WTC11 (cell line): ENCODE measurements around the gene DNM3.

Experiments
- JUN ChIP-seq: sonication (generic); formaldehyde crosslinking; IDR thresholded peaks from 2 replicates; pipeline ENCODE4 v1.8.0; 2023; ENCODE audit warnings: mild to moderate bottlenecking, missing genetic modification reagents
- MYBL2 ChIP-seq: sonication (generic); formaldehyde crosslinking; IDR thresholded peaks from 2 replicates; pipeline ENCODE4 v1.8.1; 2023; ENCODE audit warnings: mild to moderate bottlenecking, moderate library complexity, missing genetic modification reagents
- TEAD1 ChIP-seq: sonication (generic); formaldehyde crosslinking; IDR thresholded peaks from 2 replicates; pipeline ENCODE4 v1.8.0; 2022; ENCODE audit warnings: mild to moderate bottlenecking, missing genetic modification reagents
- TF ChIP-seq, protein P1 (sequence below): fragments of 200-600 bp; IDR thresholded peaks from 2 replicates; pipeline ENCODE4 v1.8.0; 2022; ENCODE audit warnings: antibody characterized with exemption
- TF ChIP-seq, protein P2 (sequence below): sonication (generic); formaldehyde crosslinking; IDR thresholded peaks from 2 replicates; pipeline ENCODE4 v1.8.1; 2023; ENCODE audit warnings: mild to moderate bottlenecking, missing genetic modification reagents, moderate library complexity
- TF ChIP-seq, protein P3 (sequence below): fragments of 250-450 bp; sonication (Bioruptor Pico); IDR thresholded peaks from 2 replicates; pipeline ENCODE4 v1.9.0; 2021; ENCODE audit warnings: mild to moderate bottlenecking

DNA sequence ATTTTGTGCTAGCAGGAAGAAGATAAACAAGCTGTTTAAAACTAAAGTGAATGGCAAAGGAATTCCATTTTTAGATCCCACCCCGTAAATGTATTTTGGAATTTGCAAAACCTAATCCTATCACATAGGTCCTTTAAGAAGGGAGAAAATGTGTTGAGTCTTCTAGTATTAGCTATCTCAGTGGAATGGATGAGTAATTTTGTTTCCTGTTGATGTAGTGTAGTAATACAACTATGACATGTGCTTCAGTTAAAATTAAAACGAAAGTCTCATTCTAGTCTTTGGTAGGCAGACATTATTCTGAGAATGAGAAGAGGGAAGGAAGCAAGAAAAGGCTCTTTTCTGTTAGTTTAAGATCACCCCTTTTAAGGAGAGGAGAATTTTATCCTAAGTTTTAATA lies 313.3 kb downstream of the DNM3 start:
- TF ChIP-seq, protein P1, sequence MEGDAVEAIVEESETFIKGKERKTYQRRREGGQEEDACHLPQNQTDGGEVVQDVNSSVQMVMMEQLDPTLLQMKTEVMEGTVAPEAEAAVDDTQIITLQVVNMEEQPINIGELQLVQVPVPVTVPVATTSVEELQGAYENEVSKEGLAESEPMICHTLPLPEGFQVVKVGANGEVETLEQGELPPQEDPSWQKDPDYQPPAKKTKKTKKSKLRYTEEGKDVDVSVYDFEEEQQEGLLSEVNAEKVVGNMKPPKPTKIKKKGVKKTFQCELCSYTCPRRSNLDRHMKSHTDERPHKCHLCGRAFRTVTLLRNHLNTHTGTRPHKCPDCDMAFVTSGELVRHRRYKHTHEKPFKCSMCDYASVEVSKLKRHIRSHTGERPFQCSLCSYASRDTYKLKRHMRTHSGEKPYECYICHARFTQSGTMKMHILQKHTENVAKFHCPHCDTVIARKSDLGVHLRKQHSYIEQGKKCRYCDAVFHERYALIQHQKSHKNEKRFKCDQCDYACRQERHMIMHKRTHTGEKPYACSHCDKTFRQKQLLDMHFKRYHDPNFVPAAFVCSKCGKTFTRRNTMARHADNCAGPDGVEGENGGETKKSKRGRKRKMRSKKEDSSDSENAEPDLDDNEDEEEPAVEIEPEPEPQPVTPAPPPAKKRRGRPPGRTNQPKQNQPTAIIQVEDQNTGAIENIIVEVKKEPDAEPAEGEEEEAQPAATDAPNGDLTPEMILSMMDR, result no peak
- TF ChIP-seq TEAD1 (CRISPR knock-in tag), result no peak
- TF ChIP-seq, protein P2, sequence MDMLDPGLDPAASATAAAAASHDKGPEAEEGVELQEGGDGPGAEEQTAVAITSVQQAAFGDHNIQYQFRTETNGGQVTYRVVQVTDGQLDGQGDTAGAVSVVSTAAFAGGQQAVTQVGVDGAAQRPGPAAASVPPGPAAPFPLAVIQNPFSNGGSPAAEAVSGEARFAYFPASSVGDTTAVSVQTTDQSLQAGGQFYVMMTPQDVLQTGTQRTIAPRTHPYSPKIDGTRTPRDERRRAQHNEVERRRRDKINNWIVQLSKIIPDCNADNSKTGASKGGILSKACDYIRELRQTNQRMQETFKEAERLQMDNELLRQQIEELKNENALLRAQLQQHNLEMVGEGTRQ, result no peak
- TF ChIP-seq JUN (CRISPR knock-in tag), result no peak
- TF ChIP-seq, protein P3, sequence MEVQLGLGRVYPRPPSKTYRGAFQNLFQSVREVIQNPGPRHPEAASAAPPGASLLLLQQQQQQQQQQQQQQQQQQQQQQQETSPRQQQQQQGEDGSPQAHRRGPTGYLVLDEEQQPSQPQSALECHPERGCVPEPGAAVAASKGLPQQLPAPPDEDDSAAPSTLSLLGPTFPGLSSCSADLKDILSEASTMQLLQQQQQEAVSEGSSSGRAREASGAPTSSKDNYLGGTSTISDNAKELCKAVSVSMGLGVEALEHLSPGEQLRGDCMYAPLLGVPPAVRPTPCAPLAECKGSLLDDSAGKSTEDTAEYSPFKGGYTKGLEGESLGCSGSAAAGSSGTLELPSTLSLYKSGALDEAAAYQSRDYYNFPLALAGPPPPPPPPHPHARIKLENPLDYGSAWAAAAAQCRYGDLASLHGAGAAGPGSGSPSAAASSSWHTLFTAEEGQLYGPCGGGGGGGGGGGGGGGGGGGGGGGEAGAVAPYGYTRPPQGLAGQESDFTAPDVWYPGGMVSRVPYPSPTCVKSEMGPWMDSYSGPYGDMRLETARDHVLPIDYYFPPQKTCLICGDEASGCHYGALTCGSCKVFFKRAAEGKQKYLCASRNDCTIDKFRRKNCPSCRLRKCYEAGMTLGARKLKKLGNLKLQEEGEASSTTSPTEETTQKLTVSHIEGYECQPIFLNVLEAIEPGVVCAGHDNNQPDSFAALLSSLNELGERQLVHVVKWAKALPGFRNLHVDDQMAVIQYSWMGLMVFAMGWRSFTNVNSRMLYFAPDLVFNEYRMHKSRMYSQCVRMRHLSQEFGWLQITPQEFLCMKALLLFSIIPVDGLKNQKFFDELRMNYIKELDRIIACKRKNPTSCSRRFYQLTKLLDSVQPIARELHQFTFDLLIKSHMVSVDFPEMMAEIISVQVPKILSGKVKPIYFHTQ, result no peak
- no peak for TF ChIP-seq MYBL2 (CRISPR knock-in tag)
